Lower lobe of right lung (tissue), 2 donors: ENCODE data around the gene HOXC5. TPM values are rescaled to one million over a fixed set of nuclear protein-coding genes. Genes with fewer than 3 reads are reported as not detected.

ENCODE experiments used
- ATAC-seq, 2 donors: fragments of 200-7000 bp; cut with Tn5 transposase; one replicate each; pipeline ENCODE4 v1.9.1; 2020 to 2022; ENCODE audit warnings: mild to moderate bottlenecking in 2 of 2, moderate library complexity in 2 of 2
- DNase-seq: peaks from one replicate; pipeline ENCODE4 v3.0.0-alpha.2; 2020
- H3K27ac ChIP-seq: fragments of 200-600 bp; one replicate; pipeline ENCODE4 v1.8.0; 2022
- H3K27me3 ChIP-seq: fragments of 200-600 bp; one replicate; pipeline ENCODE4 v1.8.0; 2022; ENCODE audit warnings: low read depth
- H3K36me3 ChIP-seq: fragments of 200-600 bp; one replicate; pipeline ENCODE4 v1.8.0; 2022; ENCODE audit warnings: mild to moderate bottlenecking
- H3K4me1 ChIP-seq: fragments of 200-600 bp; one replicate; pipeline ENCODE4 v1.8.0; 2022
- H3K4me3 ChIP-seq: fragments of 200-600 bp; one replicate; pipeline ENCODE4 v1.8.0; 2022; ENCODE audit warnings: mild to moderate bottlenecking
- H3K9me3 ChIP-seq: fragments of 200-600 bp; one replicate; pipeline ENCODE4 v1.8.0; 2022
- CTCF ChIP-seq: fragments of 200-600 bp; IDR thresholded peaks from one replicate; pipeline ENCODE4 v1.8.0; 2022; ENCODE audit warnings: antibody characterized with exemption, mild to moderate bottlenecking
- intact Hi-C: fragments of 100-400 bp; cut with DNase I; formaldehyde crosslinking; loops from one replicate; pipeline ENCODE4 v1.11.0; 2022
- total RNA-seq: library from RNA; stranded (reverse); fragmentation: NEBNext Ultra II Directional; extraction: Animal tissue kit (Norgen Biotek cat#: 25700); gene quantifications from one replicate; pipeline ENCODE4 v1.2.1, GENCODE V29; 2021
- donor health status: DM: no; HTN: yes; CAD: no; lungs with severe emphysema.

HOXC5 gene
- total RNA-seq, 1 donor from 2014 or later, result not detected

GRCh38 chr12:53990311-53991076 lies 42.4 kb upstream of the HOXC5 start:
- intact Hi-C loops, result no loop called here
- Histone ChIP-seq H3K4me3 (no peak overlapping the region), H3K4me1 (peaks cover 32% of the 10 kb centered on the region), H3K27me3 (peaks cover 100% of the 10 kb centered on the region), H3K36me3 (no peaks in the 10 kb centered on the region), H3K27ac (no peak overlapping the region), H3K9me3 (no peaks in the 10 kb centered on the region)
- ATAC-seq (no peak), DNase-seq (no peak)
- TF ChIP-seq CTCF, result no peak

GRCh38 chr12:53991077-53991460 lies 41.8 kb upstream of the HOXC5 start:
- Histone ChIP-seq H3K36me3 (no peaks in the 10 kb centered on the region), H3K27ac (no peak overlapping the region), H3K9me3 (no peaks in the 10 kb centered on the region), H3K4me3 (no peak overlapping the region), H3K27me3 (peaks cover 100% of the 10 kb centered on the region), H3K4me1 (peaks cover 30% of the 10 kb centered on the region)
- ATAC-seq, result no peak
- no peak for TF ChIP-seq CTCF
- intact Hi-C loops, result no loop called here
- no peak for DNase-seq

GRCh38 chr12:53992377-53992889 lies 40.4 kb upstream of the HOXC5 start:
- intact Hi-C loops, result no loop called here
- H3K4me1 ChIP-seq, result peaks cover 38% of the 10 kb centered on the region
- H3K27ac ChIP-seq, result no peak overlapping the region
- no peak for TF ChIP-seq CTCF
- DNase-seq (no peak), ATAC-seq (no peak)
- peaks cover 100% of the 10 kb centered on the region for H3K27me3 ChIP-seq
- no peaks in the 10 kb centered on the region for H3K36me3 ChIP-seq
- H3K4me3 ChIP-seq, result no peak overlapping the region
- H3K9me3 ChIP-seq, result no peaks in the 10 kb centered on the region

- intact Hi-C loops, result no loop called here
Observed at GRCh38 chr12:53993162-53994008, 39.5 kb upstream of the HOXC5 start.

GRCh38 chr12:53994009-53994263 lies 38.9 kb upstream of the HOXC5 start:
- Histone ChIP-seq H3K27me3 (peaks cover 100% of the 10 kb centered on the region), H3K9me3 (no peaks in the 10 kb centered on the region), H3K36me3 (no peaks in the 10 kb centered on the region), H3K27ac (no peak overlapping the region), H3K4me1 (peaks cover 38% of the 10 kb centered on the region), H3K4me3 (no peak overlapping the region)
- no peak for TF ChIP-seq CTCF
- DNase-seq (no peak), ATAC-seq (no peak)
- intact Hi-C loops, result no loop called here

More at GRCh38 chr12:53993162-53994008, 39.5 kb upstream of the HOXC5 start:
- ATAC-seq, result no peak
- no peak for TF ChIP-seq CTCF
- Histone ChIP-seq H3K27me3 (peaks cover 100% of the 10 kb centered on the region), H3K36me3 (no peaks in the 10 kb centered on the region), H3K27ac (no peak overlapping the region), H3K4me3 (no peak overlapping the region), H3K9me3 (no peaks in the 10 kb centered on the region), H3K4me1 (peaks cover 39% of the 10 kb centered on the region)
- DNase-seq, result no peak
